ENCODE measurements around the gene CHID1. TPM values are rescaled to one million over a fixed set of nuclear protein-coding genes. Genes with fewer than 3 reads are reported as not detected.

Gene CHID1
- total and polyA plus RNA-seq, 4 donors = 41.7 to 92.2 (median 48.8) TPM

DNA sequence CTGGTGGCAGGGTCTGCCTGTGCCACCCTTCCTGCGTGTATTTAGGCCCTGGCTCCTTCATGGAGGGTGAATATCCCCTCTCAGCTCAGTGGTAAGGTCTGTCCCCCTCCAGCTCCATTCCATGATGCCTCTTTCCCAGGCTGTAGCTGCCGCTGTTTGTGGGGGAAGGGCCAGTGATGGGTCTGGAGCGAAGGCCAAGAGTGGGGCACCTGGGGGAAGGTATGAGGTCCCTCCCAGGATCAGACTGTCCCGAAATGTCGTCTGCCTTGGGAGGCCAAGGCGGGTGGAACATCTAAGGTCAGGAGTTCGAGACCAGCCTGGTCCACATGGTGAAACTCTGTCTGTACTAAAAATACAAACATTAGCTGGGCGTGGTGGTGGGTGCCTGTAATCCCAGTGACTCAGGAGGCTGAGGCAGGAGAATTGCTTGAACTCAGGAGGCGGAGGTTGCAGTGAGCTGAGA lies 76.7 kb downstream of the CHID1 start:
- 40 to 64% methylated on average over 9 of the region's 9 CpGs for WGBS, 2 donors
- Histone ChIP-seq H3K9ac (ENCODE audit: insufficient read depth in 1 of 2, low read length in 2 of 2) (peak overlapping the region in 1 of 2 donors; percentile 19), H3K4me3 (peak overlapping the region; percentile 70), H3K4me1 (ENCODE audit: control insufficient read depth in 5 of 5, insufficient read depth in 5 of 5, low read length in 5 of 5) (peaks cover 0 to 54% (median 20%) of the 10 kb centered on the region in 5 donors), H3K27ac (ENCODE audit: low read depth in 1 of 2, low read length in 1 of 2) (peak overlapping the region; percentile 88 to 95), H3K27me3 (ENCODE audit: control insufficient read depth in 3 of 3, insufficient read depth in 3 of 3, low read length in 2 of 3) (peaks cover 0 to 21% (median 11%) of the 10 kb centered on the region in 3 donors), H3K36me3 (ENCODE audit: control insufficient read depth in 4 of 4, insufficient read depth in 4 of 4, low read length in 4 of 4) (peaks cover 0 to 28% (median 14%) of the 10 kb centered on the region in 4 donors), H3K9me3 (ENCODE audit: control insufficient read depth in 4 of 4, insufficient read depth in 3 of 4, low read length in 3 of 4) (no peaks in the 10 kb centered on the region)
- TF ChIP-seq, protein P1, sequence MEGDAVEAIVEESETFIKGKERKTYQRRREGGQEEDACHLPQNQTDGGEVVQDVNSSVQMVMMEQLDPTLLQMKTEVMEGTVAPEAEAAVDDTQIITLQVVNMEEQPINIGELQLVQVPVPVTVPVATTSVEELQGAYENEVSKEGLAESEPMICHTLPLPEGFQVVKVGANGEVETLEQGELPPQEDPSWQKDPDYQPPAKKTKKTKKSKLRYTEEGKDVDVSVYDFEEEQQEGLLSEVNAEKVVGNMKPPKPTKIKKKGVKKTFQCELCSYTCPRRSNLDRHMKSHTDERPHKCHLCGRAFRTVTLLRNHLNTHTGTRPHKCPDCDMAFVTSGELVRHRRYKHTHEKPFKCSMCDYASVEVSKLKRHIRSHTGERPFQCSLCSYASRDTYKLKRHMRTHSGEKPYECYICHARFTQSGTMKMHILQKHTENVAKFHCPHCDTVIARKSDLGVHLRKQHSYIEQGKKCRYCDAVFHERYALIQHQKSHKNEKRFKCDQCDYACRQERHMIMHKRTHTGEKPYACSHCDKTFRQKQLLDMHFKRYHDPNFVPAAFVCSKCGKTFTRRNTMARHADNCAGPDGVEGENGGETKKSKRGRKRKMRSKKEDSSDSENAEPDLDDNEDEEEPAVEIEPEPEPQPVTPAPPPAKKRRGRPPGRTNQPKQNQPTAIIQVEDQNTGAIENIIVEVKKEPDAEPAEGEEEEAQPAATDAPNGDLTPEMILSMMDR (IDR thresholded peaks at IDR 0.05; ENCODE audit: control extremely low read depth, extremely low read depth) = no peak
- no peak for DNase-seq
- ATAC-seq (ENCODE audit: insufficient read depth, low FRiP score) = no peak

DNA sequence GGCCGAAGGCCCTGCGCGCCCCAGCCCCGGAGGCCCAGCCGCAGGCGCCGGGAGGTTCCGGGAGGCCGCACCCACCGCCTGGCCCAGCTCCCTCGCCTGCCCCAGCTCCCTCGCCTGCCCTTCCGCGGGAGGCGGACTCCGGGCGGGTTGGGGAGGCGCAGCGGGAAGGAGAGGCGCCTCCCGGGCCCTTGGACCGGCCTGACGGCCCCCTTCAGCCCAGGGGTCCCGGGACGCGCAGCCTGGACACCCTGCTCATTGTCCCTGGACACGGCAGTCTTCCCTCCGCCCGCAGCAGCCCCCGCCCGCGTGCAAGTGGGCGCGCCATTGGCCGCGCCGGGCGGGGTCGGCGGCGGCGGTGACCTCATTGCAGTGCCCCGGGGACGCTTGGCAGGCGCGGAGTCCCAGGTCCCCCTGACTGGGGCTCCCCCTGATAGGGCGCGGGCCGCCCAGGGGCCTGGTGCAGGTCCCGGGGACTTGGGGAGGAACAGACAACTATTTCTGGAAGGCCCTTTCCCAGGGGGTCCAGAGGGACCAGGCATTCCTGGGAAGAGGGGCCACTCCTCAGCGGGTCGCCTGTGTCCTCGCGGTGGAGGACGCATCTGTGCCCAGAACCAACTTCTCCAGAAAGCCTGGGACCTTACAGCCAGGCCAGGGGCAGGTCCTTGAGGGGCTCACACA lies 77.4 kb downstream of the CHID1 start:
- peak; percentile 13 for ATAC-seq (ENCODE audit: insufficient read depth, low FRiP score)
- H3K4me3 ChIP-seq = peak overlapping the region; percentile 70
- H3K27me3 ChIP-seq (ENCODE audit: control insufficient read depth in 3 of 3, insufficient read depth in 3 of 3, low read length in 2 of 3) = peaks cover 0 to 21% (median 12%) of the 10 kb centered on the region in 3 donors
- TF ChIP-seq, protein P1 (IDR thresholded peaks at IDR 0.05; ENCODE audit: control extremely low read depth, extremely low read depth) = no peak
- 1% methylated on average over 22 to 55 of the region's 55 CpGs for WGBS, 2 donors
- peaks cover 0 to 22% (median 11%) of the 10 kb centered on the region in 4 donors for H3K36me3 ChIP-seq (ENCODE audit: control insufficient read depth in 4 of 4, insufficient read depth in 4 of 4, low read length in 4 of 4)
- H3K4me1 ChIP-seq (ENCODE audit: control insufficient read depth in 5 of 5, insufficient read depth in 5 of 5, low read length in 5 of 5) = peaks cover 0 to 55% (median 23%) of the 10 kb centered on the region in 5 donors
- H3K9me3 ChIP-seq (ENCODE audit: control insufficient read depth in 4 of 4, insufficient read depth in 3 of 4, low read length in 3 of 4) = no peaks in the 10 kb centered on the region
- peak overlapping the region; percentile 25 to 68 for H3K9ac ChIP-seq (ENCODE audit: insufficient read depth in 1 of 2, low read length in 2 of 2)
- peak overlapping the region; percentile 84 to 95 for H3K27ac ChIP-seq (ENCODE audit: low read depth in 1 of 2, low read length in 1 of 2)
- peak; percentile 50 to 63 (median 59) for DNase-seq

DNA sequence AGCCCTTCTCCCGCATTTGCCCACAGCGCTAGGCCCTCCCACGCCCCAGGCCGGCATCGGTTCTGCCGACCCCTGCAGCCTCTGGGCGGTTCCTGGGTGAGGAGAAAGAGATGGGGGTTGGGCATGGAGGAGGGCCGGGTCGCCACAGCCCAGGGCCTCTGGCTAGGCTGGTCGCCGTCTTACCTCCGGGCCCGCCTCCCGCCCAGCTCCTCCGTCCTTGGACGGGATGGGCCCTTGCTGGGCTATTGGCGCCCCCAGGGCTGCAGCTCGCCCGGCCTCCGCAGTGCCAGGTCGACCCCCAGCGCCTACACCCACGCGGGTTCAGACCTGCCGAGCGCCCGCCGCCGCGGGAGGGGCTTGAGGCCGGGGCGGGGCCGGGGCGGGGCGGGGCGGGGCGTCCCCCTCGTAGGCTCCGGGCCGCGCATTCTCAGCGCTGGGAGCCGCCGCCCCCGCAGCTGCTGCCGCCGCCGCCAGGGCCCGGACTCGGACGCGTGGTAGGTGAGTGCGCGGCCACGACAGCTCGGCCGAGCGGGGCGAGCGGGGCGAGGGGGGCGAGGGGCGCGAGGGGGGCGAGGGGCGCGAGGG lies 78.0 kb downstream of the CHID1 start, which contains the start of gene CD151:
CD151 (plus strand) TSS at position 424 of the 585 bp plus-strand sequence. CDS start 3,118 bp downstream, outside the sequence.
- Histone ChIP-seq H3K4me1 (ENCODE audit: control insufficient read depth in 5 of 5, insufficient read depth in 5 of 5, low read length in 5 of 5) (peaks cover 0 to 61% (median 25%) of the 10 kb centered on the region in 5 donors), H3K27ac (ENCODE audit: low read depth in 1 of 2, low read length in 1 of 2) (peak within 1 kb of the TSS; percentile 84 to 95), H3K4me3 (peak within 1 kb of the TSS; percentile 70), H3K9me3 (ENCODE audit: control insufficient read depth in 4 of 4, insufficient read depth in 3 of 4, low read length in 3 of 4) (no peaks in the 10 kb centered on the region), H3K9ac (ENCODE audit: insufficient read depth in 1 of 2, low read length in 2 of 2) (peak within 1 kb of the TSS; percentile 25 to 68), H3K27me3 (ENCODE audit: control insufficient read depth in 3 of 3, insufficient read depth in 3 of 3, low read length in 2 of 3) (peaks cover 0 to 24% (median 12%) of the 10 kb centered on the region in 3 donors), H3K36me3 (ENCODE audit: control insufficient read depth in 4 of 4, insufficient read depth in 4 of 4, low read length in 4 of 4) (peaks cover 0 to 16% (median 9%) of the 10 kb centered on the region in 4 donors)
- TF ChIP-seq, protein P1 (IDR thresholded peaks at IDR 0.05; ENCODE audit: control extremely low read depth, extremely low read depth) = no peak
- ATAC-seq (ENCODE audit: insufficient read depth, low FRiP score) = peak; percentile 12
- DNase-seq = peak; percentile 46 to 68 (median 55)
- WGBS, 2 donors = 2% methylated on average over 34 to 67 of the region's 67 CpGs
